Measurements from ENCODE around the gene CNTNAP5. TPM values are rescaled to one million over a fixed set of nuclear protein-coding genes. Genes with fewer than 3 reads are reported as not detected.

CNTNAP5 gene
- total and polyA plus RNA-seq, 2 of the 8 experiments (the other 6 are each of a cell fraction or from before 2014, with no cell fraction given) = 0.11 to 0.76 TPM

DNA sequence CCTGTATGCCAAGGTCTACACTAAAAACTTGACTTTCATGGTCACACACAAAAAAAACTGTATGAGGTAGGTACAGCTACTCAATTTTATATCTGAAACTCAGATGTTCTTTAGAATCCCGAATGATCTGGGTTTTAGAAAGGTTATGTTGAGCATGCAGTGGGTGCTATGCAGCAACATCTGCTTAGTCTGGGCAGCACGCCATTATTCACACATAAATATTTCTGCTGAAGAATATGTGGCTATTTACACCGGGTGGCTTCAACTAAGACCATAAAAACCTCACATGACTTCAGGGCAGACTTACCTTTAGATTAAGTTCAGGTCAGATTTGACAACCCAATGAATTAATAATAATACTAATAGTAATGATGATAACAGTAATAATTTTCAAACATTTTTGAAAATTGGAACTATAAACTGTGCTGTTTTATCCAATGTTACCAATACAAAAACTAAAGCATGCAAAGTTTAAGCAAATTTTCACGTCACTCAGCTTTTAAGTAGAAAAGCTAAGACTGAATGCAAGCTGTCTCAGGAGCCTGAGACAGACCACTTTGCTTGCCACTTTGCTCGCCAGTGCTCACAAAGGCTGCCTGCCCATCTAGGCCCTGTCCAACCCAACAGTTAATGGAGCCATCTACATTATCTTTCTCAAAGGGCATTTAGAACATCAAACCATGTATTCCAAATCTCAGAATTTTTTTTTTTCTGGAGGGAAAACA is 292.0 kb downstream of the CNTNAP5 start:
- Histone ChIP-seq H3K23me2 (ENCODE audit: low read depth, low read length) (peaks cover 3% of the 10 kb centered on the region; the same call in 1 of the 2 replicates), H3K23ac (ENCODE audit: insufficient read length) (no peak overlapping the region), H3K56ac (replicated peaks; ENCODE audit: insufficient read length, low read depth, low read length) (no peak overlapping the region), H2BK120ac (replicated peaks; ENCODE audit: low read depth, low read length) (no peak overlapping the region), H3K36me3 (ENCODE audit: control insufficient read depth in 2 of 4, insufficient read depth in 4 of 4, low read length in 3 of 4) (no peaks in the 10 kb centered on the region), H4K5ac (ENCODE audit: insufficient read length, low read depth, low read length) (no peak overlapping the region), H2BK20ac (ENCODE audit: low read length) (no peak overlapping the region), H4K8ac (ENCODE audit: extremely low read depth, insufficient read depth, low read length) (no peak overlapping the region), H4K91ac (replicated peaks; ENCODE audit: insufficient read length, low read length) (no peak overlapping the region), H2AK5ac (ENCODE audit: low read depth, low read length) (no peak overlapping the region), H3K27me3 (replicated peaks in 1 of 4; ENCODE audit: control insufficient read depth in 3 of 4, extremely low read depth in 1 of 4, insufficient read depth in 3 of 4, low read length in 3 of 4) (no peaks in the 10 kb centered on the region), H2BK12ac (ENCODE audit: low read depth, low read length) (no peak overlapping the region), H3K4me1 (replicated peaks in 1 of 4; ENCODE audit: control insufficient read depth in 3 of 4, insufficient read depth in 4 of 4, low read length in 3 of 4) (peaks cover 0 to 3% (median 1%) of the 10 kb centered on the region in 4 experiments; a peak in 2 of 7 replicates), H3K79me2 (ENCODE audit: control insufficient read depth in 1 of 2, insufficient read depth in 2 of 2, low read length in 2 of 2) (no peaks in the 10 kb centered on the region), H3K4me2 (ENCODE audit: insufficient read depth in 1 of 2, low read depth in 2 of 2, low read length in 2 of 2) (no peak overlapping the region), H3K27ac (ENCODE audit: low read depth, low read length) (no peak overlapping the region), H3K9ac (replicated peaks in 1 of 4; ENCODE audit: extremely low read depth in 1 of 4, low read depth in 3 of 4, low read length in 3 of 4) (no peak overlapping the region), H3K9me3 (ENCODE audit: insufficient read depth in 2 of 2, low read depth in 1 of 2, low read length in 1 of 2) (no peaks in the 10 kb centered on the region), H3K18ac (ENCODE audit: extremely low read depth, low read length) (no peak overlapping the region), H2BK5ac (ENCODE audit: low read depth, low read length) (no peak overlapping the region), H3K79me1 (ENCODE audit: low read depth, low read length) (no peaks in the 10 kb centered on the region), H4K20me1 (replicated peaks in 1 of 2; ENCODE audit: control insufficient read depth in 1 of 2, insufficient read depth in 2 of 2, low read length in 2 of 2) (no peaks in the 10 kb centered on the region), H2BK15ac (ENCODE audit: low read length) (no peak overlapping the region), H3K4me3 (ENCODE audit: extremely low read depth in 1 of 4, insufficient read depth in 2 of 4, low read depth in 3 of 4, low read length in 4 of 4) (no peak overlapping the region), H2AFZ (ENCODE audit: low read length) (no peak overlapping the region), H3K14ac (ENCODE audit: insufficient read length) (no peak overlapping the region), H3K4ac (replicated peaks; ENCODE audit: insufficient read length, low read depth, low read length) (no peak overlapping the region)
- no peak for TF ChIP-seq FOSL1 (IDR thresholded peaks at IDR 0.05; ENCODE audit: insufficient read depth, low read depth, low read length)
- ChIA-PET CTCF (ENCODE audit: partially characterized antibody) (no interaction called here), POLR2A (ENCODE audit: partially characterized antibody) (no interaction called here)
- FAIRE-seq (no peak), DNase-seq (ENCODE audit: low read depth in 1 of 2, low spot score in 2 of 2) (no peak)
- WGBS, 2 experiments (ENCODE audit: extremely low coverage in 1 of 2, insufficient coverage in 1 of 2, insufficient read length in 1 of 2, insufficient replicate concordance in 2 of 2, low coverage in 1 of 2, low lambda C conversion rate in 2 of 2, missing lambda C conversion rate in 1 of 2) = 94% methylated on average over 5 of the region's 5 CpGs; no CpG with 5 or more reads in 1 of the 2 experiments

Measured in H1 (cell line).